ENCODE measurements around the gene ZNF385B.

- TF ChIP-seq GATA3 (IDR thresholded peaks at IDR 0.05; ENCODE audit: low read depth, low read length) (no peak), GATA2 (IDR thresholded peaks at IDR 0.05; ENCODE audit: low read depth, low read length) (no peak)
Measured at GRCh38 chr2:179495315-179495714, 366.1 kb downstream of the ZNF385B start.
